Panc1 (cell line): ENCODE measurements around the gene ATE1. TPM values are rescaled to one million over a fixed set of nuclear protein-coding genes. Genes with fewer than 3 reads are reported as not detected.

Experiments used
- ATAC-seq: fragments of 200-7000 bp; cut with Tn5 transposase; 2 replicates; pipeline ENCODE4 v1.9.1; 2020; ENCODE audit warnings: mild to moderate bottlenecking, moderate library complexity
- BruUV-seq: library from RNA; stranded (reverse); fragments of 400-500 nt; replicated peaks from 2 replicates; lab custom pipeline; 2021; lab: Mats Ljungman, UMichigan
- CTCF ChIA-PET: fragments of 300-600 bp; sonication (Branson Sonifier 250); formaldehyde crosslinking; loops from one replicate; lab custom pipeline; 2022; ENCODE audit warnings: antibody characterized with exemption; lab: Charles Lee
- POLR2A ChIA-PET: fragments of 300-600 bp; sonication (Branson Sonifier 250); formaldehyde crosslinking; loops from one replicate; lab custom pipeline; 2022; ENCODE audit warnings: antibody characterized with exemption; lab: Charles Lee
- DNase-seq: peaks from one replicate; pipeline ENCODE4 v3.0.0-alpha.2; 2010; ENCODE audit warnings: low read depth, low spot score
- H3K27ac ChIP-seq: 2 replicates; pipeline ENCODE4 v1.5.1; 2011; ENCODE audit warnings: mild to moderate bottlenecking, low read length, inconsistent platforms
- H3K27me3 ChIP-seq: fragments of 200-500 bp; sonication (Bioruptor generic); 2 replicates; pipeline ENCODE4 v1.6.0; 2014; ENCODE audit warnings: low read length, inconsistent platforms; ENCODE audit not compliant: control insufficient read depth, insufficient read depth
- H3K36me3 ChIP-seq: fragments of 200-500 bp; sonication (Bioruptor generic); 2 replicates; pipeline ENCODE4 v1.5.1; 2014; ENCODE audit warnings: inconsistent platforms, mild to moderate bottlenecking, low read length, moderate library complexity; ENCODE audit not compliant: control insufficient read depth, insufficient read depth
- H3K4me1 ChIP-seq: 2 replicates; pipeline ENCODE4 v1.5.1; 2011; ENCODE audit warnings: inconsistent platforms, mild to moderate bottlenecking, low read length, moderate library complexity; ENCODE audit not compliant: control insufficient read depth, insufficient read depth
- H3K4me3 ChIP-seq, 2 experiments: 2 replicates each; pipeline ENCODE4 v1.5.1; 2011 to 2012; ENCODE audit warnings: low read depth in 2 of 2, low read length in 2 of 2, mild to moderate bottlenecking in 2 of 2, inconsistent platforms in 1 of 2, moderate library complexity in 1 of 2
- H3K9me3 ChIP-seq: fragments of 200-500 bp; sonication (Bioruptor generic); 2 replicates; pipeline ENCODE4 v1.5.1; 2014; ENCODE audit warnings: low read depth, mild to moderate bottlenecking, inconsistent platforms, low read length, moderate library complexity; ENCODE audit not compliant: control insufficient read depth, insufficient read depth
- CTCF ChIP-seq: fragments of 450-650 bp; IDR thresholded peaks from 2 replicates; pipeline ENCODE4 v1.5.1; 2017; ENCODE audit warnings: mild to moderate bottlenecking
- POLR2AphosphoS5 ChIP-seq: IDR thresholded peaks from 2 replicates; pipeline ENCODE4 v1.6.1; 2012; ENCODE audit warnings: mild to moderate bottlenecking, low read depth, low read length, moderate library complexity
- REST ChIP-seq, 2 experiments: IDR thresholded peaks; 2 replicates each; pipeline ENCODE4 v1.6.1; 2011 to 2012; ENCODE audit warnings: low read depth in 2 of 2, control low read depth in 1 of 2, low read length in 1 of 2, mild to moderate bottlenecking in 1 of 2, moderate library complexity in 1 of 2; ENCODE audit not compliant: insufficient read depth in 1 of 2
- SIN3A ChIP-seq: IDR thresholded peaks from 2 replicates; pipeline ENCODE4 v1.6.1; 2012; ENCODE audit warnings: low read depth, mild to moderate bottlenecking, low read length, moderate library complexity, borderline replicate concordance; ENCODE audit not compliant: insufficient read depth
- TCF7L2 ChIP-seq: IDR thresholded peaks from 2 replicates; pipeline ENCODE4 v1.6.1; 2011; ENCODE audit warnings: mild to moderate bottlenecking, low read depth, low read length, inconsistent platforms
- in situ Hi-C: cut with HindIII; loops from 2 replicates; pipeline ENCODE4 v1.10.0; 2016; ENCODE audit warnings: low sequenced_read_pairs, low pct_unique_long_range_greater_than_20kb
- intact Hi-C: fragments of 100-400 bp; cut with micrococcal nuclease; formaldehyde crosslinking; loops from one replicate; pipeline ENCODE4 v1.10.0; 2022; ENCODE audit not compliant: unreplicated experiment
- total RNA-seq: library from RNA; stranded (reverse); gene quantifications from one replicate; pipeline ENCODE4 v1.2.1, GENCODE V29; 2021; ENCODE audit not compliant: unreplicated experiment

Gene ATE1
- total RNA-seq, 1 experiment from 2014 or later: 45.5 TPM

- no peak overlapping the region for H3K4me3 ChIP-seq
- no peak for ATAC-seq
- 0 out of 2 replicates have a peak, but pooled peaks cover 4% of the 10 kb centered on the region for H3K36me3 ChIP-seq
- in situ Hi-C loops: no loop called here
- no peaks in the 10 kb centered on the region for H3K9me3 ChIP-seq
- POLR2A ChIA-PET: no interaction called here
- H3K4me1 ChIP-seq: no peaks in the 10 kb centered on the region
- BruUV-seq: no TSS peak
- no peak overlapping the region for H3K27ac ChIP-seq
- intact Hi-C loops: no loop called here
- TF ChIP-seq REST (IDR thresholded peaks at IDR 0.05; ENCODE audit: insufficient read depth in 1 of 2, low read depth in 2 of 2, low read length in 1 of 2): no peak
- no peak for TF ChIP-seq CTCF
- TF ChIP-seq TCF7L2: no peak
- TF ChIP-seq POLR2AphosphoS5: no peak
- no peak for TF ChIP-seq SIN3A
- H3K27me3 ChIP-seq: no peaks in the 10 kb centered on the region
- CTCF ChIA-PET: no interaction called here
- DNase-seq: no peak
Measured at GRCh38 chr10:121834757-121835156, 93.1 kb downstream of the ATE1 start.

DNA sequence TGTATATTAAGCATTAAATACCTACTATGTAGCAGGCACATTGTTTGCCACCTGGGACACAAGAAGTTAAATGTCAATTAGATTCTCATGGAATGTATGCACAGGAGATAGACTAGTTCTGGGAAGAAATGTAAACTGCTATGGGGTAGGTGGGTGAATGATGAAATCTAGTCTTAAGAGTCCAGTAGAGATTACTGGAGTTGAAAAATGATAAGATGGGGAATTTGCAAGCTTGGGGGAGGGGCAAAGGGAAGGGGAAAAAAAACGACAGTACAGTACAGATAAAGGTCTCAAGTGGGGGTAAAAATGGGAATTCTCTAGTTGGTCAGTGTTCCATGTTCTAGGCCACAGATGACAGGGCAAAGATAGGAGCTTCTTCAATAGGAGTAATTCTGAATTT, 94.4 kb downstream of the ATE1 start:
- DNase-seq (no peak), ATAC-seq (no peak)
- Histone ChIP-seq H3K36me3 (0 out of 2 replicates have a peak, but pooled peaks cover 4% of the 10 kb centered on the region), H3K9me3 (no peaks in the 10 kb centered on the region), H3K4me1 (no peaks in the 10 kb centered on the region), H3K27me3 (no peaks in the 10 kb centered on the region), H3K27ac (no peak overlapping the region), H3K4me3 (no peak overlapping the region)
- TF ChIP-seq SIN3A: no peak
- no peak for TF ChIP-seq POLR2AphosphoS5
- TF ChIP-seq REST (IDR thresholded peaks at IDR 0.05; ENCODE audit: insufficient read depth in 1 of 2, low read depth in 2 of 2, low read length in 1 of 2): no peak
- no peak for TF ChIP-seq TCF7L2
- TF ChIP-seq CTCF: no peak
- POLR2A ChIA-PET: interaction anchor here (0.6 kb wide), 1 partner anchor 520 kb away, joined by 3 read pairs; no protein-coding TSS in a partner anchor
- BruUV-seq: no TSS peak
- in situ Hi-C loops (no loop called here), intact Hi-C loops (no loop called here)
- CTCF ChIA-PET: no interaction called here
